ENCODE measurements around the gene MPZL2.

Gene MPZL2

GRCh38 chr11:118283037-118283636, 19.0 kb upstream of the MPZL2 start:
- DNase-seq = no peak

GRCh38 chr11:118282606-118283005, 18.5 kb upstream of the MPZL2 start:
- DNase-seq = no peak

- no peak for DNase-seq
Observed at GRCh38 chr11:118281284-118281683, 17.2 kb upstream of the MPZL2 start.

GRCh38 chr11:118277312-118277711, 13.2 kb upstream of the MPZL2 start:
- no peak for DNase-seq

- DNase-seq = no peak
Observed at GRCh38 chr11:118276422-118276821, 12.3 kb upstream of the MPZL2 start.

- no peak for DNase-seq
Observed at GRCh38 chr11:118275176-118275575, 11.1 kb upstream of the MPZL2 start.

GRCh38 chr11:118274186-118274585, 10.1 kb upstream of the MPZL2 start:
- peak; percentile 26 for DNase-seq

GRCh38 chr11:118272001-118272400, 7.9 kb upstream of the MPZL2 start:
- no peak for DNase-seq

GRCh38 chr11:118267486-118267885, 3.4 kb upstream of the MPZL2 start:
- no peak for DNase-seq

GRCh38 chr11:118265954-118266353, 1.9 kb upstream of the MPZL2 start:
- no peak for DNase-seq

GRCh38 chr11:118264569-118265465, 720 bp upstream of the MPZL2 start:
- DNase-seq = peak; percentile 9

GRCh38 chr11:118263112-118263511, 985 bp downstream of the MPZL2 start:
- no peak for DNase-seq

- DNase-seq = no peak
Observed at GRCh38 chr11:118260353-118260752, 3.7 kb downstream of the MPZL2 start.

GRCh38 chr11:118259138-118259537, 5.0 kb downstream of the MPZL2 start:
- no peak for DNase-seq

GRCh38 chr11:118258410-118258809, 5.7 kb downstream of the MPZL2 start:
- DNase-seq = no peak

GRCh38 chr11:118252688-118253087, 11.4 kb downstream of the MPZL2 start:
- peak; percentile 68 for DNase-seq

- DNase-seq = peak; percentile 69
Observed at GRCh38 chr11:118251858-118252652, 12.0 kb downstream of the MPZL2 start, which contains the start of gene MPZL3. Gene MPZL3, minus strand, starts transcription at chr11:118252365. Its CDS starts 71 bp downstream, at chr11:118252294.

GRCh38 chr11:118247041-118247440, 17.1 kb downstream of the MPZL2 start:
- DNase-seq = no peak

- DNase-seq = no peak
Observed at GRCh38 chr11:118245936-118246562, 18.0 kb downstream of the MPZL2 start.

- DNase-seq = no peak
Observed at GRCh38 chr11:118243993-118244762, 19.9 kb downstream of the MPZL2 start.

GRCh38 chr11:118243161-118243560, 20.9 kb downstream of the MPZL2 start:
- no peak for DNase-seq

- no peak for DNase-seq
Observed at GRCh38 chr11:118241764-118242098, 22.4 kb downstream of the MPZL2 start.
